ENCODE results near the gene TCERG1.

Gene TCERG1

DNA sequence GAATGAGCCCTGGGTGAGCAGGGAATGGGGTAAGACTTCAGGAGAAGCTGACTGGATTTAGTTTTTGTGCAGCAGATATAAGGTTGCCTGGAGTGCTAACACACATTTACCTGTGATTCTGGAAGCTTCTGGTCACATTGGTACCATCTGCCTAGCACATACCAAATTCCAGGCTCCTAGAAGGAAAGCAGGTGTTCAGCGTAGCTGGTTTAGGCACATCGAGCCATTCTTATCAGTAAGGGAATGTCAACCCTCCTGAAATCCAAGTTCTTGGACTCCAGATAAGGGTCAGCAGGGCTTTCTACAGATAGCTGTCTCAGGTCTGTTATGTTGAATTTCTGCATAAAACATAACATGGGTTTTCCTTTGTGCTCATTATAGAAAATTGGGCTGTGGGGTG, 10.3 kb downstream of the TCERG1 start:
- no peak for DNase-seq (ENCODE audit: low spot score)

GRCh38 chr5:146458894-146459293, 11.8 kb downstream of the TCERG1 start:
- no peak for DNase-seq (ENCODE audit: low spot score)

DNA sequence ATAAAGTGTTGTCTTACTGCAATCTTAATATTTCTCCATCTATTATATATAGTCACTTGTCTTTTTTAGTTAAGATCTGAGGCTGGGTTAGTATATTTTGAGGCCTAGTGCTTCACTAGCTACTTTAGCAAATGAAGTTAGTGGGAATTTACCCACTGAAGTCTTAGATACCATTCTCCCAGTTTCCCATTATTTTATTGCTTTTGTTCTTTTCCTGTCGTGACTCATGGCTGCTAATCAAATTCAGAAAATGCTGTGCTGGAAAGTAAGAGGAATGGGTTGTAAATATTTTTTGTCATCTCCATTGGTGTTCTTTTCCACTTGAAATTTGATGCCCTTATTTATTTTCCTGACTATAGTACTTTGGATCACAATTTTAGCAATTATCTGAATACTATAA, 14.2 kb downstream of the TCERG1 start:
- DNase-seq (ENCODE audit: low spot score) = no peak

DNA sequence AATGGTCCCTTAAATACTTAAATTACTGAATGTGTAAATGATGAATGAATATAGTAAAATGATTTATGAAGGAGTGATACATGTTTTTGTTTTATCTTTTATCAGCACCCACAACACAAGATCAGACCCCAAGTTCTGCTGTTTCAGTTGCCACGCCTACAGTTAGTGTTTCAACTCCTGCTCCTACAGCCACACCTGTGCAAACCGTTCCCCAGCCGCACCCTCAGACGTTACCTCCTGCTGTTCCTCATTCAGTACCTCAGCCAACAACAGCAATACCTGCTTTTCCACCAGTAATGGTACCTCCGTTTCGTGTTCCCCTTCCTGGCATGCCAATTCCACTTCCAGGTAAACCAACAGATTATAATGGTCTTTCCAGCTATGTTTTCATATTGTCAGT, 16.3 kb downstream of the TCERG1 start:
- no peak for DNase-seq (ENCODE audit: low spot score)

DNA sequence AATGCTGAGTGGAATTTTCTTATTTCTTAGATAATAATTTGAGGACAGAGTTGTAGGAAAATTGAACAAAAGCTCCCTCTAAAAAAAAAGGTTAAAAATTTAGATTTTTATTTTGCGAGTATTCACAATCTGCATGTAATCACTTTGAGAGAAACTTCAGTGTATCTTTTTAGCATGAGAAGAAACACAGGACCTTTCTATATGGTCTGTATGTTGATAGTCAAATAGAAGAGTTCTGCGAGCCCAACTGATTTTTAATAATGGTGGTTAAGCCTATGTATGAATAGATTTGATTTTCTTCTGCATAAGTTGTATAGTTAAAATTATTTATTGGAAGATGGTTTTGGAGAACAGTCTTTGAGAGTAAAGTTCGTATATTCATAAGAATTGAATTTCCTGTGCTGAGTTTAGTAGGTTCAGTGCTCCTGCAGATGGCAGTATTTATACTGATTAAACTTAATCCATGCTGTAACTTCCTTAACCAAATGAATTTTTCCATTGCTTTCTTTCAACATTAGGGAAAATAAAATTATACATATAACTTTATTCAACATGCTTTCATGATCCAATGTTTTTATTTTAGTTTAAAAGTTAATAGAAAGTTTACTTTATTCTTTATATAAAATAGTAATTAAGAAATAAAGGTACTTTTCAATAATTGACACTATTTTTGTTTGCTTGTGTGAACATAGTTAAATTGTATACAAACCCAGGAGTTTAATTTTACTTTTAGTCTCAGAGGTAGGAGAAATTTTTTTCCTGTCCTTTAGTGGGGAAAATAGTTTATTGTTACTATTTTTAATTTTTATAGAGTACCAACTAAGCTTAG, 19.6 kb downstream of the TCERG1 start:
- DNase-seq (ENCODE audit: low spot score) = peak; percentile 18

GRCh38 chr5:146467760-146468159, 20.6 kb downstream of the TCERG1 start:
- DNase-seq (ENCODE audit: low spot score) = no peak

DNA sequence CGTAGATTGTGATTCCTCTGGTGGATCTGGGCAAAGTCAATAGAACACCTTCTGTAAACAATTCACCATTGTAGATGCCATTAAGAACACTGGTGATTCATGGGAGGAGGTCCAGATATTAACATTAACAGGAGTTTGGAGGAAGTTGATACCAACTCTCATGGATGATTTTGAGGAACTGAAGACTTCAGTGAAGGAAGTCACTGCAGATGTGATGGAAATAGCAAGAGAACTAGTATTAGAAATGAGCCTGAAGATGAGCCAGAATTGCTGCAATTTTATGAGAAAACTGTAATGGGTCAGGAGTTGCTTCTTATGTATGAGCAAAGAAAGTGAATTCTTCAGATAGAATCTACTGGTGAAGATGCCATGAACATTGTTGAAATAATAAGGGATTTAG, 26.9 kb downstream of the TCERG1 start:
- DNase-seq (ENCODE audit: low spot score) = no peak

- no peak for DNase-seq (ENCODE audit: low spot score)
Measured at GRCh38 chr5:146475190-146475780, 28.2 kb downstream of the TCERG1 start.

DNA sequence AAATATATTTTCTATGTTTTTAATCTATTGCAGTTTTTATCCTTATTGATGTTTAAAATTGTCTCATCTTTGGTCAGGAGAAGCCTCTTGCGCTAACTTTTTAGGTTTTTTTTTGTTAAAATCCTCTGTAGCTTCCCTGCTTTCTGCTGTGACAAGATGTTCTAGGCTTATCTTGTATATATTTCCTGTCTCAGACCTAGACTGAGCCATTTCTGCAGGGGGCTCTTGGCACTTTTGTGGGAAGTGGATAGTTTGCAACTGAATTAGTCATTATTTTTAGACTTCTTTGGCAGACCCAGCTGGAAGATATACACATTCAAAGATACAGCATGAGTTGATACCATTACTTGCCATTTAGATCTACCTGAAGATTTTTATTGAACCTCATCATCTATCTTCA, 28.8 kb downstream of the TCERG1 start:
- DNase-seq (ENCODE audit: low spot score) = no peak

- no peak for DNase-seq (ENCODE audit: low spot score)
Measured at GRCh38 chr5:146482775-146483174, 35.6 kb downstream of the TCERG1 start.

- DNase-seq (ENCODE audit: low spot score) = no peak
Measured at GRCh38 chr5:146484714-146485391, 37.7 kb downstream of the TCERG1 start.

DNA sequence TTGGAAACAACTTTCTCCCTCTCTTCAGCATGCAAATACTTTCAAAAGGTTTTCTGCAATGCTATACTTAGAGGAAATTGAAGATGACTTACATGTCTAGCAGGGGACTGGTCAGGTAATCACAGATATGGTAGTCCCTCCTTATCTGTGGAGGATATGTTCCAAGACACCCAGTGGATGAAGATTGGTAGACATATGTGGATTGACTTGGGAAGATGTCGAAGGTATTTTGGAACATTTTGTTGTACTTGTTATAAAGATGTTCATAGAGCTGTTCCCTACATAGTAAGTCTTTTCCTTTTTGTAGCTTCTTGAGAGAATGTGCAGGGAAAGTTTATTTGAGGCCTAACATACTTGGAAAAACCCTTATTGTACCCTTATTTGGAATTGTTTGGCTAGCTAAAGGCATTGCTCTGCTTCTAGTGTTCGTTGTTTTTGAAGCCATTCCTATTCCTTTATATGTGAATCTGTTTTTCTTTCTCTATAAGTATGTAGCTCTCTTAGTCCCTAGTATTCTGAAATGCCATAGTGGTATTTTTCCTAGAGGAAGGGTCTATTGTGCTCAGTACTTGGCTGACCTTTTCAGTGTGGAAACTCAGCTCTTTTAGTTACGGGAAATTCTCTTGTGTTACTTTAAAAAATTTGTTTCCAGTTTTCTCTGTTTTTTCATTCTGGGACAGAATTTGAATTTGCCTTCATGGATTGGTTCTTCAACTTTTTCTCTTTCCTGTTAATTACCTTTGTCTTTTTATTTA, 43.1 kb downstream of the TCERG1 start:
- no peak for DNase-seq (ENCODE audit: low spot score)

GRCh38 chr5:146494656-146495055, 47.5 kb downstream of the TCERG1 start:
- no peak for DNase-seq (ENCODE audit: low spot score)

GRCh38 chr5:146499680-146500079, 52.5 kb downstream of the TCERG1 start:
- no peak for DNase-seq (ENCODE audit: low spot score)

DNA sequence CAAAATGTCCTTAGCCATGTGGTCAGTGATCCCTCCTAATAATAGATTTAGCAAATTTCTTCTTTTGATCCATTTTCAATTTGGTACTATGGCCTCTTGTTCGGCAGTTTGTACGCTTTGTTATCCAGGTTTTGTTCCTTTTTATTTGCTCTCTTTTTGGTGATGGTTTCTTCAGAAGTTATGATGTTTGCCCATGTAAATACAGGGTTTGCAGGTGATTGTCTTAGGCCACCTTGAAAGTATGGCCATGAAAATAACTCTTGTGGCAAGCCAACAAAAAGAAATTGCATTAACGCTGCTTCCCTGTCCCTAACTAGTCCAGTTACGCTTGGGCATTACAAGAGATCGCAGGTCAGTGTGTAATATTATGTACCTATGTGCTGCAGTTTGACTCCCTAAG, 60.3 kb downstream of the TCERG1 start:
- DNase-seq (ENCODE audit: low spot score) = no peak

GRCh38 chr5:146510559-146511125, 63.5 kb downstream of the TCERG1 start:
- DNase-seq (ENCODE audit: low spot score) = no peak

DNA sequence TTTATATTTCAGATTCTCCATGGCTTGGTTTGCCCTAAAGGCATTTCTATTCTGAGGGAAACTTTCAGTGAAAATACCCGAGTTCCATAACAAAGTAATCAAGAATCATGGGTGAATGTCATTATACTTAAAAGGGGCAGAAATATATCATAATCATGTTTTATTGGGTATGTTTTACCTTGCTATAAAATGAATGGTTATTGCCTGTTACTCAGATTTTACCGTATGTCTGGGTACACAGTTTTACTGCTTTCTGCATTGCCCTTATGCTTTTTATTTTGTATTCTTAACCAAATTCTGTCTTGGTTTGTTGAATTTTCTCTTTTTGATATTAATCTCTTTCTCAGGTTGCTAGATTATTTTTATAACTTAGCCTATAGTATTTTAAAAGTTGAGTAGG, 66.3 kb downstream of the TCERG1 start:
- no peak for DNase-seq (ENCODE audit: low spot score)

DNA sequence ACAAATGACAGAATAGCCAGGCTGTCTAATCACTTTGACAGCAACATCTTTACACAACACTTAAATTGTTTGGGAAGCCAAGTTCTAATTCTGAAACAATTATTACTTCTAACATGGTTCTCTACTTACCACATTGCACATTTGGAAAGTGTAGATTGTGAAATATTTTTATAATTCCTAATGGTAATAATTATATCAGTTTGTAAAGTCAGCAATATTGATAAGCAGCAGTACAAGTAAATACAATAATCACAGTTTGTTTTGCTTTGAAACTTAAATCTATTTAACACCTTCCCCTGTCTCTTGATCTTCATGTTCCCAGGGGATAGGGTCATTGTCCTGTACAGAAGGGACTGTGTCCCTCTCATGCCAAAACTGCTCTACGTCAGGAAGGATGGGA, 67.4 kb downstream of the TCERG1 start:
- DNase-seq (ENCODE audit: low spot score) = no peak

DNA sequence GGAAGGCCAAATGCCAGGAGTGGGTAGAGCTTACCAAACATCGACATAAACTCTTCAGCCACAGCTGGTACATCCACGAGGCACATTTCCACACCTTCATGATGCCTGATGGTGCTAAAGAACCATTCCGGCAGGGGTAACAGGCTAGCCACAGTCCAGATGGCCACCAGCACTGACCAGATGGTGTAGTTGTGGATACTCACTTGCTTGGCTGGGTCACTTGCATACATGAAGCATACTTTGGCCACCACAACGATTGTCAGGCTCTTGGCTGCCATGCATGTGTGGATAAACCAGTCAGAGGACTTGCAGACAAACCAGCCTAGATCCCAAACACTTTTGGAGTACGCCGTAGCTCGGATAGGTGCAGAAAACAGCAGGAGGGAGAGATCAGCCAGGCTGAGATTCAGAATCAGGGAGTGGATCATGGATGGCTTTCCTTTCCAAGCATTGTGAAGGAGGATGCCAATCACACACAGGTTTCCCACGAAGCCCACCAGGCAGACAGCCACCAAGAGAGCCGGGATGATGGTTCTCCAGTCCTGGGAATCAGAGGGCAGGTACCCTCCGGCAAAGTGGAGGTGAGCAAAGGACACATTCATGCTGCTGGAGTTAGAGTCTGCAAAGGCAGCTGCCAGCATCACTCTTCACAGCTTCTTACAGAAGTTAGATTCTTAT, 68.5 kb downstream of the TCERG1 start:
- DNase-seq (ENCODE audit: low spot score) = no peak

DNA sequence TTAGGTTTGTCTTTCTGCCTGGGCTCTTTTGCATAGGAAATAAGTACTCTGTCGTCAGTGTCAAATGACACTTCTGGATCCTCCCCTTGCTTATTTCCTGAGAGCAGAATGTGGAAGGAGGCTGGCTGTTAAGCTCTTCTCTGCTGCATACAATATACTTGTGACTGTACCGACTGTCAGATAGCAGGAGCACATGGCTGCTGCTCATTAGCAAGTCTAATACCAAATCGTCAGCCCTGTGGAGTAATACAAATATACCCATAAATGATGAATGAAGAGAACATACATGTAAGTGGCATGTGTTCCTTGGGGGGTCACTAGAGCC, 69.0 kb downstream of the TCERG1 start, which contains the start of gene GPR151:
Gene GPR151, minus strand, starts transcription at position 40 of the 325 bp plus-strand sequence. CDS start 77 bp downstream, outside the sequence.
- DNase-seq (ENCODE audit: low spot score) = no peak

- no peak for DNase-seq (ENCODE audit: low spot score)
Measured at GRCh38 chr5:146519554-146519953, 72.4 kb downstream of the TCERG1 start.

DNA sequence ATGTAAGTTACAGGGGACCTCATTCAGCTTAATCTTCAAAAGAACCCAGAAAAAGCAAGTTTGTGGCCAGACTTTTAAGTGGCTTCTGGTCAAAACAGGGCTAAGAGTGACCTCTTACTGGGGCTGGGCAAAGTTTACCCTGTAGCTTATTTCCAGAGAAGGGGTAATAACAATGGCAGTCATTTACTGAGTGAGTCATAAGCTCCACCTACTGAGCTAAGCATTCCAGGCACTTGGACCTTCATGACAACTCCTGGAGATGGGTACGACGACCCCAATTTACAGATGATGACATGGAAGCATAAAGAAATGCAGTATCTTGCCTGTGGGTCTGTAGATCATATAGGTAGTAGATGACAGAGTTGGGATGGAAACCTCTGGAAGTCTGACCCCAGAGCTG, 73.6 kb downstream of the TCERG1 start:
- DNase-seq (ENCODE audit: low spot score) = no peak

Measured in hepatic stellate cell (primary cell).